ENCODE measurements around the gene ZNF8. TPM values are rescaled to one million over a fixed set of nuclear protein-coding genes. Genes with fewer than 3 reads are reported as not detected.

Gene ZNF8
- total RNA-seq, 3 donors from 2014 or later: 4.2 to 10.8 (median 9.2) TPM

GRCh38 chr19:58315580-58315979 is 36.8 kb downstream of the ZNF8 start:
- Histone ChIP-seq H3K4me3 (no peak overlapping the region), H3K4me1 (no peaks in the 10 kb centered on the region), H3K36me3 (peaks cover 7% of the 10 kb centered on the region), H3K27ac (no peak overlapping the region), H3K27me3 (no peaks in the 10 kb centered on the region), H3K9me3 (no peaks in the 10 kb centered on the region)
- TF ChIP-seq, protein P1, sequence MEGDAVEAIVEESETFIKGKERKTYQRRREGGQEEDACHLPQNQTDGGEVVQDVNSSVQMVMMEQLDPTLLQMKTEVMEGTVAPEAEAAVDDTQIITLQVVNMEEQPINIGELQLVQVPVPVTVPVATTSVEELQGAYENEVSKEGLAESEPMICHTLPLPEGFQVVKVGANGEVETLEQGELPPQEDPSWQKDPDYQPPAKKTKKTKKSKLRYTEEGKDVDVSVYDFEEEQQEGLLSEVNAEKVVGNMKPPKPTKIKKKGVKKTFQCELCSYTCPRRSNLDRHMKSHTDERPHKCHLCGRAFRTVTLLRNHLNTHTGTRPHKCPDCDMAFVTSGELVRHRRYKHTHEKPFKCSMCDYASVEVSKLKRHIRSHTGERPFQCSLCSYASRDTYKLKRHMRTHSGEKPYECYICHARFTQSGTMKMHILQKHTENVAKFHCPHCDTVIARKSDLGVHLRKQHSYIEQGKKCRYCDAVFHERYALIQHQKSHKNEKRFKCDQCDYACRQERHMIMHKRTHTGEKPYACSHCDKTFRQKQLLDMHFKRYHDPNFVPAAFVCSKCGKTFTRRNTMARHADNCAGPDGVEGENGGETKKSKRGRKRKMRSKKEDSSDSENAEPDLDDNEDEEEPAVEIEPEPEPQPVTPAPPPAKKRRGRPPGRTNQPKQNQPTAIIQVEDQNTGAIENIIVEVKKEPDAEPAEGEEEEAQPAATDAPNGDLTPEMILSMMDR (IDR thresholded peaks at IDR 0.05): no peak
- TF ChIP-seq POLR2A (IDR thresholded peaks at IDR 0.05): no peak
- no peak for TF ChIP-seq POLR2AphosphoS5 (IDR thresholded peaks at IDR 0.05)
- no peak for DNase-seq (ENCODE audit: low spot score in 2 of 2)
- intact Hi-C loops (cut with DNase I; ENCODE audit: low total_unique reads): no loop called here

DNA sequence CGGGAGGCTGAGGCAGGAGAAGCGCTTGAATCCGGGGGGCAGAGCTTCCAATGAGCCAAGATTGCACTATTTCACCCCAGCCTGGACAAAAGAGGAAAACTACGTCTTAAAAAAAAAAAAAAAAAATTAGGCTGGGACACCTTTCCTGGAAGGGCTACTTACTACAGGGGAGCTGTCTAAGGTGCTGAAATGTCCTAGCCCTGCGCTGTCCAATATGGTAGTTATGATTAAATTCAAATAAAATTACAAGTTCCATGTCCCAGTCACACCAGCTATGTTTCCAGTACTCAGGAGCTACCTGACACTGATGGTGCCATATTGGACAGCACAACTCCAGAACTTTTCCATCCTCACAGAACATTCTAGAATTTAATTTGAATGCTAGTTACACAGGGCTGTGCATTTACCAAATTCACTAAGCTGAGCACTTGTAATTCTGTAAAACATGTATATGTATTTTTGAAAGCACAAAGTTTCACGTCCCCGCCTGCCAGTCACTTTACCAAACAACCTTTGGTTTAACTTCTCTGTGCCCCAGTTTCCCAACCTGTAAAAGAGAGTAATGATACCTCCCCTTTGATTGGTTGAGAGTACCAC is 38.8 kb downstream of the ZNF8 start:
- Histone ChIP-seq H3K4me3 (no peak overlapping the region), H3K36me3 (peaks cover 7% of the 10 kb centered on the region), H3K27me3 (no peaks in the 10 kb centered on the region), H3K27ac (no peak overlapping the region), H3K9me3 (no peaks in the 10 kb centered on the region), H3K4me1 (no peaks in the 10 kb centered on the region)
- DNase-seq (ENCODE audit: low spot score in 2 of 2): no peak
- no peak for TF ChIP-seq POLR2A (IDR thresholded peaks at IDR 0.05)
- TF ChIP-seq, protein P1 (IDR thresholded peaks at IDR 0.05): no peak
- no peak for TF ChIP-seq POLR2AphosphoS5 (IDR thresholded peaks at IDR 0.05)
- intact Hi-C loops (cut with DNase I; ENCODE audit: low total_unique reads): no loop called here

GRCh38 chr19:58318297-58318696 is 39.5 kb downstream of the ZNF8 start:
- TF ChIP-seq POLR2AphosphoS5 (IDR thresholded peaks at IDR 0.05): no peak
- Histone ChIP-seq H3K9me3 (no peaks in the 10 kb centered on the region), H3K4me1 (no peaks in the 10 kb centered on the region), H3K27me3 (no peaks in the 10 kb centered on the region), H3K27ac (no peak overlapping the region), H3K4me3 (no peak overlapping the region), H3K36me3 (peaks cover 7% of the 10 kb centered on the region)
- no peak for DNase-seq (ENCODE audit: low spot score in 2 of 2)
- intact Hi-C loops (cut with DNase I; ENCODE audit: low total_unique reads): no loop called here

- no peak for TF ChIP-seq POLR2A (IDR thresholded peaks at IDR 0.05)
- H3K27me3 ChIP-seq: no peaks in the 10 kb centered on the region
- peak in 1 of 2 donors; percentile 39 for DNase-seq (ENCODE audit: low spot score in 2 of 2)
These were observed 40.5 kb downstream of the ZNF8 start for GRCh38 chr19:58319241-58319640.

GRCh38 chr19:58325311-58326022 is 46.7 kb downstream of the ZNF8 start:
- intact Hi-C loops (cut with DNase I; ENCODE audit: low total_unique reads): no loop called here
- no peak overlapping the region for H3K27ac ChIP-seq
- H3K9me3 ChIP-seq: no peaks in the 10 kb centered on the region
- H3K36me3 ChIP-seq: no peaks in the 10 kb centered on the region
- peaks cover 4 to 11% of the 10 kb centered on the region in 2 donors for H3K4me1 ChIP-seq
- no peaks in the 10 kb centered on the region for H3K27me3 ChIP-seq
- TF ChIP-seq POLR2A (IDR thresholded peaks at IDR 0.05): no peak
- no peak for DNase-seq (ENCODE audit: low spot score in 2 of 2)
- peak overlapping the region in 1 of 3 donors; percentile 78 for H3K4me3 ChIP-seq

More at GRCh38 chr19:58319241-58319640, 40.5 kb downstream of the ZNF8 start:
- H3K36me3 ChIP-seq: peaks cover 7% of the 10 kb centered on the region
- no peaks in the 10 kb centered on the region for H3K4me1 ChIP-seq
- H3K9me3 ChIP-seq: no peaks in the 10 kb centered on the region
- no peak overlapping the region for H3K4me3 ChIP-seq
- H3K27ac ChIP-seq: no peak overlapping the region
- intact Hi-C loops (cut with DNase I; ENCODE audit: low total_unique reads): no loop called here

GRCh38 chr19:58326501-58326913 is 47.8 kb downstream of the ZNF8 start:
- Histone ChIP-seq H3K4me3 (peak overlapping the region; percentile 73 to 78 (median 73)), H3K27ac (peak overlapping the region; percentile 86), H3K36me3 (no peaks in the 10 kb centered on the region), H3K9me3 (no peaks in the 10 kb centered on the region), H3K4me1 (peaks cover 4 to 11% of the 10 kb centered on the region in 2 donors), H3K27me3 (no peaks in the 10 kb centered on the region)
- TF ChIP-seq POLR2A (IDR thresholded peaks at IDR 0.05) (no peak), POLR2AphosphoS5 (IDR thresholded peaks at IDR 0.05) (no peak)
- TF ChIP-seq, protein P1 (IDR thresholded peaks at IDR 0.05): no peak
- DNase-seq (ENCODE audit: low spot score in 2 of 2): no peak
- intact Hi-C loops (cut with DNase I; ENCODE audit: low total_unique reads): no loop called here
